Parathyroid adenoma (tissue), 2 donors: ENCODE measurements around the gene ZNRF3.

ENCODE experiments used
- H2AFZ ChIP-seq: fragments of 300-600 bp; sonication (generic); one replicate; pipeline ENCODE4 v1.7.0; 2017; ENCODE audit warnings: antibody characterized with exemption, mild to moderate bottlenecking
- H3K27ac ChIP-seq: fragments of 300-600 bp; sonication (generic); one replicate; pipeline ENCODE4 v1.7.0; 2017
- H3K27me3 ChIP-seq: fragments of 300-600 bp; sonication (generic); one replicate; pipeline ENCODE4 v1.7.0; 2017; ENCODE audit warnings: low read length; ENCODE audit not compliant: control insufficient read depth, insufficient read depth
- H3K36me3 ChIP-seq: fragments of 300-600 bp; sonication (generic); one replicate; pipeline ENCODE4 v1.7.0; 2017; ENCODE audit warnings: low read length; ENCODE audit not compliant: control insufficient read depth, insufficient read depth
- H3K4me1 ChIP-seq: fragments of 300-600 bp; sonication (generic); one replicate; pipeline ENCODE4 v1.7.0; 2017; ENCODE audit warnings: control low read depth
- H3K4me2 ChIP-seq: fragments of 300-600 bp; sonication (generic); one replicate; pipeline ENCODE4 v1.7.0; 2017; ENCODE audit warnings: low read length
- H3K4me3 ChIP-seq: fragments of 300-600 bp; sonication (generic); one replicate; pipeline ENCODE4 v1.7.0; 2017; ENCODE audit warnings: low read depth, low read length
- H3K79me2 ChIP-seq: fragments of 300-600 bp; sonication (generic); one replicate; pipeline ENCODE4 v1.7.0; 2017; ENCODE audit warnings: control low read depth
- H3K9ac ChIP-seq: fragments of 300-600 bp; sonication (generic); one replicate; pipeline ENCODE4 v1.7.0; 2017; ENCODE audit warnings: mild to moderate bottlenecking
- H3K9me3 ChIP-seq: fragments of 300-600 bp; sonication (generic); one replicate; pipeline ENCODE4 v1.7.0; 2017; ENCODE audit warnings: low read length; ENCODE audit not compliant: control insufficient read depth
- CTCF ChIP-seq: fragments of 300-600 bp; sonication (generic); IDR thresholded peaks from one replicate; pipeline ENCODE4 v1.7.0; 2017; ENCODE audit warnings: antibody characterized with exemption, mild to moderate bottlenecking
- donor health status: primary hyperparathyroidism.

Gene ZNRF3

GRCh38 chr22:29102300-29102699, 218.9 kb downstream of the ZNRF3 start:
- TF ChIP-seq CTCF: no peak
- no peak overlapping the region for H3K4me3 ChIP-seq
- H3K79me2 ChIP-seq: no peaks in the 10 kb centered on the region
- H3K4me1 ChIP-seq: no peaks in the 10 kb centered on the region
- no peak overlapping the region for H2AFZ ChIP-seq
- no peak overlapping the region for H3K9ac ChIP-seq
- no peaks in the 10 kb centered on the region for H3K27me3 ChIP-seq
- no peak overlapping the region for H3K4me2 ChIP-seq
- no peaks in the 10 kb centered on the region for H3K9me3 ChIP-seq
- H3K27ac ChIP-seq: no peak overlapping the region
- no peaks in the 10 kb centered on the region for H3K36me3 ChIP-seq

GRCh38 chr22:29103121-29103520, 219.7 kb downstream of the ZNRF3 start:
- no peaks in the 10 kb centered on the region for H3K79me2 ChIP-seq
- H3K4me2 ChIP-seq: no peak overlapping the region
- H3K27me3 ChIP-seq: no peaks in the 10 kb centered on the region
- H3K9ac ChIP-seq: no peak overlapping the region
- H3K4me1 ChIP-seq: no peaks in the 10 kb centered on the region
- no peak overlapping the region for H2AFZ ChIP-seq
- no peak overlapping the region for H3K4me3 ChIP-seq
- no peaks in the 10 kb centered on the region for H3K36me3 ChIP-seq
- no peak for TF ChIP-seq CTCF
- H3K9me3 ChIP-seq: no peaks in the 10 kb centered on the region
- H3K27ac ChIP-seq: no peak overlapping the region

GRCh38 chr22:29105468-29105867, 222.1 kb downstream of the ZNRF3 start:
- Histone ChIP-seq H3K4me2 (no peak overlapping the region), H3K79me2 (no peaks in the 10 kb centered on the region), H3K27me3 (no peaks in the 10 kb centered on the region), H2AFZ (no peak overlapping the region), H3K9ac (no peak overlapping the region), H3K27ac (no peak overlapping the region), H3K9me3 (no peaks in the 10 kb centered on the region), H3K36me3 (no peaks in the 10 kb centered on the region), H3K4me1 (no peaks in the 10 kb centered on the region), H3K4me3 (no peak overlapping the region)
- no peak for TF ChIP-seq CTCF

- no peaks in the 10 kb centered on the region for H3K4me1 ChIP-seq
- TF ChIP-seq CTCF: no peak
- H3K27ac ChIP-seq: no peak overlapping the region
- H3K9ac ChIP-seq: no peak overlapping the region
- no peaks in the 10 kb centered on the region for H3K79me2 ChIP-seq
- no peak overlapping the region for H3K4me3 ChIP-seq
- no peak overlapping the region for H2AFZ ChIP-seq
- H3K36me3 ChIP-seq: no peaks in the 10 kb centered on the region
- H3K27me3 ChIP-seq: no peaks in the 10 kb centered on the region
- H3K9me3 ChIP-seq: no peaks in the 10 kb centered on the region
- no peak overlapping the region for H3K4me2 ChIP-seq
Measured at GRCh38 chr22:29106839-29107238, 223.5 kb downstream of the ZNRF3 start.
